Measurements from ENCODE around the gene CAV3.
A peak's percentile ranks its signal among the peaks of the same experiment; 100 is the strongest.

CAV3 gene

GRCh38 chr3:8724108-8724752, 9.4 kb upstream of the CAV3 start:
- no peaks in the 10 kb centered on the region for H3K9me3 ChIP-seq (ENCODE audit: control insufficient read depth, insufficient read depth, low read length)
- H3K4me1 ChIP-seq (ENCODE audit: insufficient read depth, low read length) = peaks cover 18% of the 10 kb centered on the region; the same call in 1 of the 2 replicates
- H3K9ac ChIP-seq (ENCODE audit: low read depth, low read length) = no peak overlapping the region
- no peaks in the 10 kb centered on the region for H3K36me3 ChIP-seq (ENCODE audit: insufficient read depth, low read length)

DNA sequence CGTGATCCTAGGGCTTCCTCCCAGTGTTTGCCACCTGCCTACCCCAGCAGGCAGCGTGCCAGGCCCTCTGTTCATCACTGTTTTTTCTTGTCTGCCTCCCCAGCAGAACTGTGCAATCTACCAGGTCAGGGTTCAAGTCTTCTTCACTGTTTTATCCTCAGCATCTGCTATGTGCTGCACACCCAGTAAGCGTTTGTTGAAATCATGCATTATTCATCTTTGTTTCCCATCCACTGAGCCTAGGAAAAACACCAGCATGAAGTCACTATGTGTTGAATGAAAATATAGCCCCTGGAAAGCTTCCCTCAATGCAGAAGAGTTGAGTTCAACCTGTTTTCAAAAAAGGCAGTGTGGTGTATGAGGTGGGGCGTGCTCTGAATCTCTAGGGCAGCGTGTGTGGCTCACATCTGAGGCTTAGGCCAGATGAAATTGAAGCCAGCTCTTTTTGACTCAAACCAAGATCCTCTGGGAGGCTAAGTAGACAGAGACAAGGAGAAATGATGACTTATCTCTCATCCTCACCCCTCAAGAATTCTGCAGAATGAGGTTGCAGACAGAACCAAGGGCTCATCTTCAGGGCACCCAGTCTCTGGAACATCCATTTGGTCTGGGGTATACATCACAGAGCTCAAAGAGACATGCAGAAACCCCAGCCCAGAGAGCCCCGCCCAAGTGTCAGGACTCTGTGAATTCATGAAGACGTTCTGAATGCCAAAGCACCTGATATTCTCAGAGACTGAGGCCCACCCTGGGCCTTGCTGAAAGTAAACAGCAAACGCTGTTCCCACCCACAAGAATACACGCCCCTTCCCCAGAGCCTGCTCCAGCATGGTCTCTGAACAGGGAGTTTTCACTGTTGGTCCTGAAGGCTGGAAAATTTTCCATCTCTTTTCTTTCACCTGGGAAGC, 5.7 kb upstream of the CAV3 start:
- H3K4me1 ChIP-seq (ENCODE audit: insufficient read depth, low read length) = peaks cover 26% of the 10 kb centered on the region; the same call in 1 of the 2 replicates
- H3K9me3 ChIP-seq (ENCODE audit: control insufficient read depth, insufficient read depth, low read length) = no peaks in the 10 kb centered on the region
- H3K36me3 ChIP-seq (ENCODE audit: insufficient read depth, low read length) = no peaks in the 10 kb centered on the region
- no peak overlapping the region for H3K9ac ChIP-seq (ENCODE audit: low read depth, low read length)

DNA sequence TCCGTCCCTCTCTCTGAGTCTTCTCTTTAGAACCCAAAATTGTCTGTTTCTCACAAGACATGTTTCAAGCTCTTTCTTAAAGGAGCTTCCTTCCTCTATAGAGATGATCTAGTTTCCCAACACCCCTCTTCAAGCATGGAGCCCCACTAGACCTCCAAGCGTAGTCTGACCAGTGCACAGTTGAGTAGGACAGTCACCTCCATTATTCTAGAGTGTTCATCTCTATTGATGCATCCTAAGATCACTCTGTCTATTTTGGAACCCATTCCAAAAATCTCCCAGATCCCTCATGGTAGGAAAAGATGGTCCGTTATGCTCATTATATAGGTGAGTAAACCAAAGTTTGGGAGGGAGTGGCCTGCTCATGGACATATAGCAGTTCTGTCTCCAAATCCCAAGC, 4.1 kb upstream of the CAV3 start:
- H3K4me1 ChIP-seq (ENCODE audit: insufficient read depth, low read length) = peaks cover 16% of the 10 kb centered on the region; the same call in 1 of the 2 replicates
- H3K9ac ChIP-seq (ENCODE audit: low read depth, low read length) = no peak overlapping the region
- H3K9me3 ChIP-seq (ENCODE audit: control insufficient read depth, insufficient read depth, low read length) = no peaks in the 10 kb centered on the region
- H3K36me3 ChIP-seq (ENCODE audit: insufficient read depth, low read length) = no peaks in the 10 kb centered on the region

DNA sequence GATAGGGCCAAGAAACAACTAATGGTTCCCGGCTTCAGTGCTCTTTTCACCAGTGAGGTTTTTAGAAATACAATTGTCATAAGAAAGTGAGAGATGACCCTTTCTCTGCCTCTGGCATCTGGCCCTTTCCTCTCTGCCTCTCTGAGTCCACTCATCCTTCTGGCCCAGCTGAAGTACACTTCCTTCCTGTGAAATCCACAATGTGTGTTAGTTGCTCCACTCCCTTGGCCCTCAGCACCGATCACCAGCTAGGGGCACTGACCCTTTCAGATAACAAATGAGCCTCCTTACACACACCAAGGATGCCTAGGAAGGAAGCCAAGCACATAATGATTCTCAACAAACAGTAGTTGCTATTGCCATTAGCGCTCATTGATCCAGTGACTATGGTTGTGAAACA, 2.9 kb upstream of the CAV3 start:
- Histone ChIP-seq H3K36me3 (ENCODE audit: insufficient read depth, low read length) (no peaks in the 10 kb centered on the region), H3K9ac (ENCODE audit: low read depth, low read length) (no peak overlapping the region), H3K9me3 (ENCODE audit: control insufficient read depth, insufficient read depth, low read length) (no peaks in the 10 kb centered on the region), H3K4me1 (ENCODE audit: insufficient read depth, low read length) (peaks cover 12% of the 10 kb centered on the region; the same call in 1 of the 2 replicates)

DNA sequence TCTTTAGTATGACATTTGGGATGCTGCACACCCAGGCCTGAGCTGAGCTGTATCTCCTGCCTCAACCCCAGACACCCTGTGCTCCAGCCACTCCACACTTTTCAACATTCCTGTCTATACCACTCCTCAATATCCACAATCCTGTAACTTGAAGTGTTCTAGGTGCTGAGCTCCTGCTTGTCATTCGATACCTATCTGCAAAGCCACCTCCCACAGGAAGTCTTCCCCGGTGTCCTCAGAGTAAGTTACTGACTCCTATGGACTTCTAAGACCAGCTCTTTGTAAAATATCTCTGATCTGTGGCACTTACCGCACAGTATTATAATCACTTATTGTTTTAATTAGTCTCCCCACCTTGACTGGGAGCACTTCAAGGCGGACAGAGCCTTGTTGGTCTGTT, 1.2 kb upstream of the CAV3 start:
- H3K36me3 ChIP-seq (ENCODE audit: insufficient read depth, low read length) = no peaks in the 10 kb centered on the region
- H3K9ac ChIP-seq (ENCODE audit: low read depth, low read length) = no peak overlapping the region
- H3K4me1 ChIP-seq (ENCODE audit: insufficient read depth, low read length) = peaks cover 12% of the 10 kb centered on the region; the same call in 1 of the 2 replicates
- H3K9me3 ChIP-seq (ENCODE audit: control insufficient read depth, insufficient read depth, low read length) = no peaks in the 10 kb centered on the region

- Histone ChIP-seq H3K36me3 (ENCODE audit: insufficient read depth, low read length) (no peaks in the 10 kb centered on the region), H3K4me1 (ENCODE audit: insufficient read depth, low read length) (peaks cover 9% of the 10 kb centered on the region; the same call in 1 of the 2 replicates), H3K9me3 (ENCODE audit: control insufficient read depth, insufficient read depth, low read length) (no peaks in the 10 kb centered on the region), H3K9ac (ENCODE audit: low read depth, low read length) (no peak overlapping the region)
Measured at GRCh38 chr3:8734137-8734878, 706 bp downstream of the CAV3 start.

DNA sequence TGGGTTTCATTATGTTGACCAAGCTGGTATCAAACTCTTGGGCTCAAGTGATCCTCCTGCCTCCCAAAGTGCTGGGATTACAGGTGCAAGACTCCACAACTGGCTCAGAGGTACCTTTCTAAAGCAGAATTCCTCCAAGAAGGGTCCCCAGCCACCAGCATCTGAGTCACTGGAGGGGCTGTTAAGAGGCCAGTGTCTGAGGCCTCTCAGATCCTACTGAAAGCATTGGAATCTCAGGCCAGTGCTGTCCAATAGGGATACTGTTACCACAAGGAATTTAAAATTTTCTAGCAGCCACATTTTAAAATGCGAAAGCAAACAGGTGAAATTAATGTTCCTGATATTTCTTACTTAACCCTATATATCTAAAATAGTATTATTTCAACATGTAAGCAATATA, 1.3 kb downstream of the CAV3 start:
- no peaks in the 10 kb centered on the region for H3K9me3 ChIP-seq (ENCODE audit: control insufficient read depth, insufficient read depth, low read length)
- H3K36me3 ChIP-seq (ENCODE audit: insufficient read depth, low read length) = no peaks in the 10 kb centered on the region
- peaks cover 11% of the 10 kb centered on the region; the same call in 1 of the 2 replicates for H3K4me1 ChIP-seq (ENCODE audit: insufficient read depth, low read length)
- no peak overlapping the region for H3K9ac ChIP-seq (ENCODE audit: low read depth, low read length)

GRCh38 chr3:8736436-8736835, 2.8 kb downstream of the CAV3 start:
- Histone ChIP-seq H3K36me3 (ENCODE audit: insufficient read depth, low read length) (no peaks in the 10 kb centered on the region), H3K9ac (ENCODE audit: low read depth, low read length) (no peak overlapping the region), H3K4me1 (ENCODE audit: insufficient read depth, low read length) (peaks cover 25% of the 10 kb centered on the region), H3K9me3 (ENCODE audit: control insufficient read depth, insufficient read depth, low read length) (no peaks in the 10 kb centered on the region)

DNA sequence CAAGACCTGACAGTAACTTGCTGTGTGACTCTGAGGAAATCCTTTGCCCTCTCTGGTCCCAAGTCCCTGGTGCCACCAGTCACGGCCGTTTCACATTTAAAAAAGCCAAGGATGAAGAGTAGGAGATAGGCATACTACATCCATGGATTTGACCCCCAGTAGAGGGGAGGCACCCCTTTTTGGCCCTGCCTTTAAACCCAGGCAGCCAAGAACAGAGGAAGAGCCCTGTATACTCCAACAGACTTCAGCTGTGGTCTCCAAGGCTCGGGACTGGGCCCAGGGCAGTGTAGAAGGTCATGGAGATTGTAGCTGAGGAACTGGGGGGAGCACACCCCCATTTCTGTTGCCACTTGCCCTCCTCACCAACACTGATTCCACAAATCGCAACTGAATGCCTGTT, 3.7 kb downstream of the CAV3 start:
- Histone ChIP-seq H3K4me1 (ENCODE audit: insufficient read depth, low read length) (peaks cover 25% of the 10 kb centered on the region), H3K36me3 (ENCODE audit: insufficient read depth, low read length) (no peaks in the 10 kb centered on the region), H3K9ac (ENCODE audit: low read depth, low read length) (no peak overlapping the region), H3K9me3 (ENCODE audit: control insufficient read depth, insufficient read depth, low read length) (no peaks in the 10 kb centered on the region)

- Histone ChIP-seq H3K4me1 (ENCODE audit: insufficient read depth, low read length) (peaks cover 24% of the 10 kb centered on the region), H3K9me3 (ENCODE audit: control insufficient read depth, insufficient read depth, low read length) (no peaks in the 10 kb centered on the region), H3K36me3 (ENCODE audit: insufficient read depth, low read length) (no peaks in the 10 kb centered on the region), H3K9ac (ENCODE audit: low read depth, low read length) (no peak overlapping the region)
Measured at GRCh38 chr3:8737823-8738222, 4.2 kb downstream of the CAV3 start.

- H3K36me3 ChIP-seq (ENCODE audit: insufficient read depth, low read length) = no peaks in the 10 kb centered on the region
- peaks cover 29% of the 10 kb centered on the region for H3K4me1 ChIP-seq (ENCODE audit: insufficient read depth, low read length)
- H3K9me3 ChIP-seq (ENCODE audit: control insufficient read depth, insufficient read depth, low read length) = no peaks in the 10 kb centered on the region
- H3K9ac ChIP-seq (ENCODE audit: low read depth, low read length) = no peak overlapping the region
Measured at GRCh38 chr3:8738639-8739038, 5.0 kb downstream of the CAV3 start.

DNA sequence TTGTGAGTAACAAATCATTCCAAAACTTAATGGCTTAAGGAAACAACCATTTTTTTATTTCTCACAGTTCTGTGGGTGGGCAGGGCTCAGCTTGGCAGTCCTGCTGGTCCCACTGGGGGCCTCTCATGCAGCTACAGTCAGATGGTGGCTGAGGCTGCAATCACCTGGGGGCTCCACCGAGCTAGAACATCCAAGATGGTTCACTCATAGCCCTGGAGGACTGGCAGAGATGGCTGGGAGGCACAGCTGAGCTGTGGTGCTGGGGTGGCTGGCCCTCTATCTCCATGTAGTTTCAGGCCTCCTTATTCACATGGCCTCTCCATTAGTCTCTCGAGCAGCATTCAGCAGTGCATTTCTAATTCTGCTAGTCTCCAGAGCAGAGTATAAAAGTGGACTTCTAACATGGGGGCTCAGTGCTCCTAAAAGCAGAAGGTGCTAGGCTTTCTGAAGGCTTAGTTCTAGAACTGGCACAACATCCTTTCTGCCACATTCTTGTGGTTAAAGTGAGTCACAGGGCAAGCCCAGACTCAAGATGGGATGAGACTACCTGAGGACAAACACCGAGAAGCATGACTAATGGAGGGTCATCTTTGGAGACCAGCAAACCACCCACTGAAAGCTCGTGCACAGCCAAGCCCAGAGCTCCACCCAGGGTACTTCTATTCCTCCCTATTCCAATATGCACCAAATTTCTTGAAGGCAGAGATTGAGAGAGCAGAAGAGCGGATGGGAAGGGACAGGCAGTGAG, 6.3 kb downstream of the CAV3 start:
- peaks cover 29% of the 10 kb centered on the region for H3K4me1 ChIP-seq (ENCODE audit: insufficient read depth, low read length)
- no peaks in the 10 kb centered on the region for H3K36me3 ChIP-seq (ENCODE audit: insufficient read depth, low read length)
- no peak overlapping the region for H3K9ac ChIP-seq (ENCODE audit: low read depth, low read length)
- no peaks in the 10 kb centered on the region for H3K9me3 ChIP-seq (ENCODE audit: control insufficient read depth, insufficient read depth, low read length)

DNA sequence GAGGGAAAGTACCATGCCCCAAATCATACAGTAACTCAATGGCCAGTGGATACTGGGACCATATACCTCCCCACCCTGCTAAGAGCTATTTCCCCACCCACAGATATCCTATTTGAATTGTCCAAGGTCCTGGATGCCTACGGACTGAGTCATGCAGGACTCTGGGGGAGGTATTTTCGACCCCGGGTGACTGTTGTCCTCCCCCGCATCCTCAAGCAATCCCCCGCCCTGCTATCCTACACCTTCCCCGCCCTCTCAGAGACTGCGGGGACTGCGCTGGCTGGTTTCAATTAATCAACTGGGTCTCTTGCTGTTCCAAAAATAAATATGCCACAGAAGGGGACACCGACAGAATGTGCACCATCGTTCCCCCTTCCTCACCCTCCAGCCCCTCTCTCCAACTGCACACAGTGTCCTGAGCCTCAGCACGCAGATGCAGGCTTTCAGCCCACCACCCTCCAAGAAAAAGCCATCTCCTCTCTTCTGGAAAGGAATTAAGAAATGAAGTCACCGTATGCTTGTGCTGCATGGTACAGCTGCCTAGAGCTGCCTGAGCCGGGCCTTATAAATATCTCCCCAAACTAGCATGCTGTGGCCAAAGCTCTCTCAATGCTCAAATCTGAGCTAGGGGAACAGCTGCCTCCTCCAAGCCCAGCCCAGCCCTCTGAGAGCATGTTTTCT, 8.1 kb downstream of the CAV3 start:
- peak overlapping the region; percentile 40; the same call in 1 of the 2 replicates for H3K9ac ChIP-seq (ENCODE audit: low read depth, low read length)
- no peaks in the 10 kb centered on the region for H3K36me3 ChIP-seq (ENCODE audit: insufficient read depth, low read length)
- H3K4me1 ChIP-seq (ENCODE audit: insufficient read depth, low read length) = peaks cover 29% of the 10 kb centered on the region
- H3K9me3 ChIP-seq (ENCODE audit: control insufficient read depth, insufficient read depth, low read length) = no peaks in the 10 kb centered on the region
